NT2/D1 (cell line): ENCODE measurements around the gene RYK.

Experiments
- SUZ12 ChIP-seq: IDR thresholded peaks from 2 replicates; pipeline ENCODE4 v1.6.1; 2011; ENCODE audit not compliant: insufficient read length, insufficient read depth; ENCODE audit errors: extremely low read depth
- YY1 ChIP-seq: IDR thresholded peaks from 2 replicates; pipeline ENCODE4 v1.6.1; 2011; ENCODE audit not compliant: insufficient read length, insufficient read depth

DNA sequence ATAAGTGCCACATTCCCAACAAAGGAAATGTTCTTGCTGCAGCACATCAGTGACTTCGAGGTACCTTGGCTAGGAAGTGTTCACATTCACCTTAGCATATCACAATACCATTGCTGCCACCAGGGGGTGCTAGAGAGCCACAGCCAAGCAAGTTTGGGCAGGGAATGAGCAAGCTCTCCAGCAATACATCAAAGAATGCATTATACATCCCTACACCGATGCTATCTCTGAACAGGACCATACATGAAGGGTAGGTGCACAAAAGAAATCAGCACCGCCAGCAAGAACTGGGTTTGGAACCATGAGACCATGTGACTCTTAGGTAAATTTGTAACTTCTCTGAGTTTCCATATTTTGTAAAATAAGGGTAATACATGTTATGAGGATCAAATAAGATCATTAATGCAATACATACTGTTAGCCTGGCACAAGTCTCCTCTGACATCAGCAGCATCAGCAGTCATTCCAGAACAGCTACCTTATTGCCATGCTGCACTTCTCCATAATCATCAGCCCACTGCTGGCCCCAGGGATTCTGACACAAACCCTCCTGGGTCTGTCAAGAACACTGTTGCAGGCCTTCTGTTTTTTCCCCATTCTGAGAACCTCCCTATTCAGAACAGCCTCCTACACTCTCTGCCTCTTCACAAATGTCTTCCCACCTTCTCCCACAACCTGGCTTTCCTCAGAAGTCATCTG lies 37.5 kb downstream of the RYK start:
- TF ChIP-seq YY1: no peak
- no peak for TF ChIP-seq SUZ12
